ENCODE results near the gene SMIM12.

GRCh38 chr1:34859446-34860200 is at the start of gene SMIM12:
- peak; percentile 74 to 79 for TF ChIP-seq CTCF (IDR thresholded peaks at IDR 0.05)
- peak; percentile 61 to 93 for TF ChIP-seq POLR2A (IDR thresholded peaks at IDR 0.05)
- peak; percentile 80 to 86 (median 86) for TF ChIP-seq POLR2AphosphoS5 (IDR thresholded peaks at IDR 0.05)
